22Rv1 (cell line): ENCODE measurements around the gene CAMK1D.

Source experiments
- ZFX ChIP-seq: fragments of 450-650 bp; IDR thresholded peaks from 2 replicates; pipeline ENCODE4 v1.6.1; 2017; ENCODE audit warnings: antibody characterized with exemption, borderline replicate concordance
- TF ChIP-seq, protein P1 (sequence below): fragments of 450-650 bp; IDR thresholded peaks from 2 replicates; pipeline ENCODE4 v1.5.1; 2017; ENCODE audit warnings: mild to moderate bottlenecking

DNA sequence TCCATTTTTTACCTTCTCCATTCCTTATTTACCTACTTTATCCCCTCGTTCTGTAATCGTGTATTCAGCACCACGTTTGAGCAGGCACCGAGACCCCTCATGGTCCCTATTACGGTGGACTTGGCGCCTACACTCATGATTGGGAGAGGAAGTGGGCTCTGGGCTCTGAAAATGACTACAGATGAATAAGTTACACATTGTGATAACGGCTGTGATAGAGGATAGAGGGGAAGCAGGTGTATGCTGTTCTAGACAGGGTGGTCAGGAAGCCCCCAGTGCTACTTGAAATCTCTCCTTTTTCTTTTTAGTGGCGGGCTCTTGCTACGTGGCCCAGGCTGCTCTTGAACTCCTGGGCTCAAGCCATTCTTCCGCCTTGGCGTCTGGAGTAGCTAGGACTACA, 59.8 kb downstream of the CAMK1D start:
- TF ChIP-seq, protein P1, sequence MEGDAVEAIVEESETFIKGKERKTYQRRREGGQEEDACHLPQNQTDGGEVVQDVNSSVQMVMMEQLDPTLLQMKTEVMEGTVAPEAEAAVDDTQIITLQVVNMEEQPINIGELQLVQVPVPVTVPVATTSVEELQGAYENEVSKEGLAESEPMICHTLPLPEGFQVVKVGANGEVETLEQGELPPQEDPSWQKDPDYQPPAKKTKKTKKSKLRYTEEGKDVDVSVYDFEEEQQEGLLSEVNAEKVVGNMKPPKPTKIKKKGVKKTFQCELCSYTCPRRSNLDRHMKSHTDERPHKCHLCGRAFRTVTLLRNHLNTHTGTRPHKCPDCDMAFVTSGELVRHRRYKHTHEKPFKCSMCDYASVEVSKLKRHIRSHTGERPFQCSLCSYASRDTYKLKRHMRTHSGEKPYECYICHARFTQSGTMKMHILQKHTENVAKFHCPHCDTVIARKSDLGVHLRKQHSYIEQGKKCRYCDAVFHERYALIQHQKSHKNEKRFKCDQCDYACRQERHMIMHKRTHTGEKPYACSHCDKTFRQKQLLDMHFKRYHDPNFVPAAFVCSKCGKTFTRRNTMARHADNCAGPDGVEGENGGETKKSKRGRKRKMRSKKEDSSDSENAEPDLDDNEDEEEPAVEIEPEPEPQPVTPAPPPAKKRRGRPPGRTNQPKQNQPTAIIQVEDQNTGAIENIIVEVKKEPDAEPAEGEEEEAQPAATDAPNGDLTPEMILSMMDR: no peak
- no peak for TF ChIP-seq ZFX
